Glutamatergic neuron (in vitro differentiated cells): ENCODE measurements around the gene CACHD1. TPM values are rescaled to one million over a fixed set of nuclear protein-coding genes. Genes with fewer than 3 reads are reported as not detected.

Experiments
- DNase-seq: peaks from one replicate; pipeline ENCODE4 v3.0.0; 2022
- H3K27ac Mint-ChIP-seq: one replicate; pipeline ENCODE4 v1.8.0; 2020; ENCODE audit warnings: mild to moderate bottlenecking, mixed read lengths, inconsistent platforms; ENCODE audit not compliant: unreplicated experiment
- H3K27me3 Mint-ChIP-seq: one replicate; pipeline ENCODE4 v1.8.0; 2020; ENCODE audit warnings: mild to moderate bottlenecking, moderate library complexity, mixed read lengths, inconsistent platforms; ENCODE audit not compliant: unreplicated experiment
- H3K36me3 Mint-ChIP-seq: one replicate; pipeline ENCODE4 v1.8.0; 2020; ENCODE audit warnings: mild to moderate bottlenecking, mixed read lengths, inconsistent platforms; ENCODE audit not compliant: unreplicated experiment
- H3K4me1 Mint-ChIP-seq: one replicate; pipeline ENCODE4 v1.8.0; 2020; ENCODE audit warnings: mild to moderate bottlenecking, low read depth, mixed read lengths, inconsistent platforms; ENCODE audit not compliant: unreplicated experiment
- H3K4me3 Mint-ChIP-seq: one replicate; pipeline ENCODE4 v1.8.0; 2020; ENCODE audit warnings: mild to moderate bottlenecking, mixed read lengths, inconsistent platforms; ENCODE audit not compliant: unreplicated experiment
- H3K9me3 Mint-ChIP-seq: one replicate; pipeline ENCODE4 v1.8.0; 2020; ENCODE audit warnings: mild to moderate bottlenecking, moderate library complexity, mixed read lengths, inconsistent platforms; ENCODE audit not compliant: unreplicated experiment
- CTCF ChIP-seq: fragments of 200-600 bp; sonication (generic); IDR thresholded peaks from one replicate; pipeline ENCODE4 v1.5.0; 2021; ENCODE audit not compliant: partially characterized antibody, unreplicated experiment
- total RNA-seq: library from RNA; stranded (reverse); fragmentation: NEBNext Ultra II Directional; extraction: Animal tissue kit (Norgen Biotek cat#: 25700); gene quantifications from one replicate; pipeline ENCODE4 v1.2.1, GENCODE V29; 2021; ENCODE audit not compliant: unreplicated experiment

The CACHD1 gene
- total RNA-seq, 1 donor from 2014 or later, result 9.4 TPM

GRCh38 chr1:64492424-64492823 is 22.5 kb downstream of the CACHD1 start:
- H3K9me3 Mint-ChIP-seq, result no peaks in the 10 kb centered on the region
- H3K4me1 Mint-ChIP-seq, result peaks cover 1% of the 10 kb centered on the region
- no peak for TF ChIP-seq CTCF
- H3K27ac Mint-ChIP-seq, result no peak overlapping the region
- DNase-seq, result no peak
- no peaks in the 10 kb centered on the region for H3K36me3 Mint-ChIP-seq
- H3K4me3 Mint-ChIP-seq, result no peak overlapping the region
- H3K27me3 Mint-ChIP-seq, result no peaks in the 10 kb centered on the region

GRCh38 chr1:64493831-64494230 is 23.9 kb downstream of the CACHD1 start:
- no peak for DNase-seq
- H3K4me1 Mint-ChIP-seq, result peaks cover under 1% of the 10 kb centered on the region
- H3K4me3 Mint-ChIP-seq, result no peak overlapping the region
- H3K27me3 Mint-ChIP-seq, result no peaks in the 10 kb centered on the region
- H3K27ac Mint-ChIP-seq, result no peak overlapping the region
- no peak for TF ChIP-seq CTCF
- H3K36me3 Mint-ChIP-seq, result no peaks in the 10 kb centered on the region
- no peaks in the 10 kb centered on the region for H3K9me3 Mint-ChIP-seq

- no peak for DNase-seq
- H3K27me3 Mint-ChIP-seq, result no peaks in the 10 kb centered on the region
- no peak overlapping the region for H3K4me3 Mint-ChIP-seq
- no peak overlapping the region for H3K27ac Mint-ChIP-seq
- no peaks in the 10 kb centered on the region for H3K4me1 Mint-ChIP-seq
- no peaks in the 10 kb centered on the region for H3K9me3 Mint-ChIP-seq
- no peaks in the 10 kb centered on the region for H3K36me3 Mint-ChIP-seq
- TF ChIP-seq CTCF, result no peak
Observed at GRCh38 chr1:64494659-64495058, 24.7 kb downstream of the CACHD1 start.

- no peaks in the 10 kb centered on the region for H3K4me1 Mint-ChIP-seq
- TF ChIP-seq CTCF, result no peak
Observed at GRCh38 chr1:64495878-64496277, 25.9 kb downstream of the CACHD1 start.

GRCh38 chr1:64496606-64497005 is 26.7 kb downstream of the CACHD1 start:
- no peaks in the 10 kb centered on the region for H3K4me1 Mint-ChIP-seq

More at GRCh38 chr1:64495878-64496277, 25.9 kb downstream of the CACHD1 start:
- H3K27ac Mint-ChIP-seq, result no peak overlapping the region
- DNase-seq, result no peak
- no peaks in the 10 kb centered on the region for H3K27me3 Mint-ChIP-seq
- no peaks in the 10 kb centered on the region for H3K36me3 Mint-ChIP-seq
- H3K4me3 Mint-ChIP-seq, result no peak overlapping the region
- H3K9me3 Mint-ChIP-seq, result no peaks in the 10 kb centered on the region

More at GRCh38 chr1:64496606-64497005, 26.7 kb downstream of the CACHD1 start:
- TF ChIP-seq CTCF, result no peak
- no peaks in the 10 kb centered on the region for H3K36me3 Mint-ChIP-seq
- no peak for DNase-seq
- H3K27me3 Mint-ChIP-seq, result no peaks in the 10 kb centered on the region
- H3K4me3 Mint-ChIP-seq, result no peak overlapping the region
- H3K27ac Mint-ChIP-seq, result no peak overlapping the region
- H3K9me3 Mint-ChIP-seq, result no peaks in the 10 kb centered on the region
